Body of pancreas (tissue), 4 donors: ENCODE measurements around the gene TKFC. TPM values are rescaled to one million over a fixed set of nuclear protein-coding genes. Genes with fewer than 3 reads are reported as not detected.

Experiments used
- ATAC-seq: fragments of 150-250 bp; one replicate; pipeline ENCODE4 v1.9.1; 2016
- DNase-seq, 4 donors: peaks; one replicate each; pipeline ENCODE4 v3.0.0-alpha.2; 2019
- H3K27ac ChIP-seq, 4 donors: fragments of 200-600 bp; sonication (generic); 1 replicate in 3 of 4; 2 replicates in 1 of 4; pipeline versions ENCODE4 v1.5.1 to v1.6.1; 2016 to 2019; ENCODE audit warnings: mild to moderate bottlenecking in 1 of 4, mixed read lengths in 1 of 4, moderate library complexity in 1 of 4
- H3K27me3 ChIP-seq, 2 donors: fragments of 200-600 bp; sonication (generic); one replicate each; pipeline ENCODE4 v1.6.0; 2016; ENCODE audit warnings: mild to moderate bottlenecking in 1 of 2
- H3K36me3 ChIP-seq, 2 donors: fragments of 200-600 bp; sonication (generic); replicated peaks in 1 of 2; 2 replicates each; pipeline ENCODE4 v1.5.1; 2016; ENCODE audit warnings: low read depth in 2 of 2; ENCODE audit not compliant: insufficient read depth in 1 of 2
- H3K4me1 ChIP-seq: fragments of 200-600 bp; sonication (generic); one replicate; pipeline ENCODE4 v1.6.0; 2016
- H3K4me3 ChIP-seq, 2 donors: fragments of 200-600 bp; sonication (generic); 1 replicate in 1 of 2; 2 replicates in 1 of 2; pipeline ENCODE4 v1.5.1; 2016 to 2019
- H3K9me3 ChIP-seq, 3 donors: fragments of 200-600 bp; sonication (generic); 1 replicate in 2 of 3; 2 replicates in 1 of 3; pipeline ENCODE4 v1.5.1; 2016
- POLR2A ChIP-seq, 3 donors: fragments of 450-650 bp; IDR thresholded peaks; one replicate each; pipeline ENCODE4 v1.6.1; 2016; ENCODE audit warnings: antibody characterized with exemption in 3 of 3, mild to moderate bottlenecking in 2 of 3
- WGBS, 2 donors: methylation state at CpG; one replicate each; pipeline ENCODE4 v1.1.5; 2017; 5-methylcytosine and 5-hydroxymethylcytosine counted together
- intact Hi-C: fragments of 100-400 bp; cut with DNase I; formaldehyde crosslinking; loops from one replicate; pipeline ENCODE4 v1.15.1; 2023
- total RNA-seq, 2 donors: library from RNA; depleted of rRNA; stranded (reverse); fragments of >200 nt; gene quantifications; one replicate each; pipeline ENCODE4 v1.1.0, GENCODE V29; 2016
- TF ChIP-seq, protein P1 (sequence below), 7 experiments: fragments of 450-650 bp in 4 of 7; fragments of 200-600 bp in 3 of 7; sonication (generic) in 3 of 7; IDR thresholded peaks; one replicate each; pipeline ENCODE4 v1.5.1; 2016 to 2019; ENCODE audit warnings: antibody characterized with exemption in 7 of 7

Gene TKFC
- total RNA-seq, 2 donors from 2014 or later = 27.5 to 38.6 TPM

DNA sequence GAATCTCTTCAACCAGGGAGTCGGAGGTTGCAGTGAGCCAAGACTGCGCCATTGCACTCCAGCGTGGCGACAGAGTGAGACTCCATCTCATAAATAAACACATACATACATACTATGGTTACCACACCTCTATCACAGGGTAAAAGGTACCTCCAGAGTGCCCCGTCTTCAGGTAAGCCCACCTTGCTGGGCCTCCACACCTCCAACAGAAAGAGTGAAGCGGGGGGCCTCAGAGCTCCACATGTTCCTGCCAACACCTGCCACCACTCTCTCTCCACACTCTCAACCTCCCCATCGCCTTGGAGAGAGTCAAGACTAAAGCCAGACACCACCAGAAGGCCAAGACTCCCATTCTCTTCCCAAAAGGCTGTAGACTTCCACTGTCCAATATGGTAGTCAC lies 27.6 kb upstream of the TKFC start:
- H3K4me1 ChIP-seq = no peaks in the 10 kb centered on the region
- ATAC-seq (no peak), DNase-seq (no peak)
- H3K9me3 ChIP-seq = no peaks in the 10 kb centered on the region
- no peak overlapping the region for H3K27ac ChIP-seq
- no peaks in the 10 kb centered on the region for H3K27me3 ChIP-seq
- H3K4me3 ChIP-seq = no peak overlapping the region
- TF ChIP-seq, protein P1, sequence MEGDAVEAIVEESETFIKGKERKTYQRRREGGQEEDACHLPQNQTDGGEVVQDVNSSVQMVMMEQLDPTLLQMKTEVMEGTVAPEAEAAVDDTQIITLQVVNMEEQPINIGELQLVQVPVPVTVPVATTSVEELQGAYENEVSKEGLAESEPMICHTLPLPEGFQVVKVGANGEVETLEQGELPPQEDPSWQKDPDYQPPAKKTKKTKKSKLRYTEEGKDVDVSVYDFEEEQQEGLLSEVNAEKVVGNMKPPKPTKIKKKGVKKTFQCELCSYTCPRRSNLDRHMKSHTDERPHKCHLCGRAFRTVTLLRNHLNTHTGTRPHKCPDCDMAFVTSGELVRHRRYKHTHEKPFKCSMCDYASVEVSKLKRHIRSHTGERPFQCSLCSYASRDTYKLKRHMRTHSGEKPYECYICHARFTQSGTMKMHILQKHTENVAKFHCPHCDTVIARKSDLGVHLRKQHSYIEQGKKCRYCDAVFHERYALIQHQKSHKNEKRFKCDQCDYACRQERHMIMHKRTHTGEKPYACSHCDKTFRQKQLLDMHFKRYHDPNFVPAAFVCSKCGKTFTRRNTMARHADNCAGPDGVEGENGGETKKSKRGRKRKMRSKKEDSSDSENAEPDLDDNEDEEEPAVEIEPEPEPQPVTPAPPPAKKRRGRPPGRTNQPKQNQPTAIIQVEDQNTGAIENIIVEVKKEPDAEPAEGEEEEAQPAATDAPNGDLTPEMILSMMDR (IDR thresholded peaks at IDR 0.05) = no peak
- TF ChIP-seq POLR2A (IDR thresholded peaks at IDR 0.05) = no peak
- WGBS, 2 donors = 94 to 97% methylated on average over 7 of the region's 7 CpGs
- peaks cover 11 to 64% of the 10 kb centered on the region in 2 donors for H3K36me3 ChIP-seq
- intact Hi-C loops = no loop called here

DNA sequence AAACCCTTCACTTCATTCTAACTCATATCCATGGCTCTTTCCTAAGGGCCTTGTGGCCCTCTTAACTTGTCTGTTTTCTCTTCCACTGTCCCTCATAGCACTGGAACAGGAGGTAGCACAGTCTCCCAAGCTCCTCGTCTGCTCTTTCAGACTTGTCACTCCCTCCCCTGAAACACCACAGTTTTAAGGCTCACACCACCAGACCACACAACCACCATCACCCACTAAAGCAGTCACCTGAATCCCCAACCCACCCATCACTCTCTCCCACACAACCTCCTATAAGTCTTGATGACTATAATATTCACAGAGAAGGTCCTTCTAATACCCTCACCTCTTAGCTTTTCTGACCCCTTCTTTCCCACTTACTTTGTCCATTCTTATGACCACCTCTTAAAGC lies 26.8 kb upstream of the TKFC start:
- ATAC-seq (no peak), DNase-seq (no peak)
- H3K9me3 ChIP-seq = no peaks in the 10 kb centered on the region
- no peaks in the 10 kb centered on the region for H3K4me1 ChIP-seq
- H3K27me3 ChIP-seq = no peaks in the 10 kb centered on the region
- intact Hi-C loops = no loop called here
- WGBS, 2 donors = 100% methylated on average over 1 of the region's 1 CpG
- H3K36me3 ChIP-seq = peaks cover 11 to 67% of the 10 kb centered on the region in 2 donors
- H3K27ac ChIP-seq = no peak overlapping the region
- no peak overlapping the region for H3K4me3 ChIP-seq
- TF ChIP-seq, protein P1 (IDR thresholded peaks at IDR 0.05) = no peak
- TF ChIP-seq POLR2A (IDR thresholded peaks at IDR 0.05) = no peak

GRCh38 chr11:61307354-61307753 lies 25.7 kb upstream of the TKFC start:
- intact Hi-C loops = no loop called here
- Histone ChIP-seq H3K36me3 (peaks cover 19 to 68% of the 10 kb centered on the region in 2 donors), H3K4me3 (no peak overlapping the region), H3K4me1 (no peaks in the 10 kb centered on the region), H3K27ac (no peak overlapping the region), H3K27me3 (no peaks in the 10 kb centered on the region), H3K9me3 (no peaks in the 10 kb centered on the region)
- 80 to 100% methylated on average over 1 of the region's 1 CpG for WGBS, 2 donors
- TF ChIP-seq, protein P1 (IDR thresholded peaks at IDR 0.05) = no peak
- TF ChIP-seq POLR2A (IDR thresholded peaks at IDR 0.05) = no peak
- DNase-seq (no peak), ATAC-seq (no peak)

DNA sequence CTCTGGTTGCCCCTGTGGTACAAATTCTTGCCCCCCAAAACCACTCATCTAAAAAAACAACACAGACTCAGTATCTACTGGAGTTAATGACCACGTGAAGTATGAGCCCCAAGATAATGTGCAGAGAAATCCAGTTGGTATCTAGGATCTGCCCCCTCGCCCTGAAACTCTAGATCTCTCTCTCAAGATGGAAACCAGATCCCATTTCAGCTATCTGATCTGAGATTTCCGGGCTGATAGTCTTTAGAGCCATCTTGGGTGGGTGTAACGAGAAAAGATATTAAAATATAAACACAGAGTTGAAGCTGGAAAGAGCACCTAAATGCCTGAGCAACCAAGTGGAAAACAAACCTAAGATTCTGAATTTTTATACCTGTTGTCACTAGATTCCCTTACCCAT lies 23.9 kb upstream of the TKFC start:
- Histone ChIP-seq H3K27me3 (no peaks in the 10 kb centered on the region), H3K9me3 (no peaks in the 10 kb centered on the region), H3K4me1 (no peaks in the 10 kb centered on the region), H3K4me3 (no peak overlapping the region), H3K27ac (no peak overlapping the region), H3K36me3 (peaks cover 28 to 67% of the 10 kb centered on the region in 2 donors)
- TF ChIP-seq, protein P1 (IDR thresholded peaks at IDR 0.05) = no peak
- no peak for TF ChIP-seq POLR2A (IDR thresholded peaks at IDR 0.05)
- no peak for DNase-seq
- intact Hi-C loops = no loop called here
- ATAC-seq = no peak
- WGBS, 2 donors = 91 to 92% methylated on average over 4 of the region's 4 CpGs

DNA sequence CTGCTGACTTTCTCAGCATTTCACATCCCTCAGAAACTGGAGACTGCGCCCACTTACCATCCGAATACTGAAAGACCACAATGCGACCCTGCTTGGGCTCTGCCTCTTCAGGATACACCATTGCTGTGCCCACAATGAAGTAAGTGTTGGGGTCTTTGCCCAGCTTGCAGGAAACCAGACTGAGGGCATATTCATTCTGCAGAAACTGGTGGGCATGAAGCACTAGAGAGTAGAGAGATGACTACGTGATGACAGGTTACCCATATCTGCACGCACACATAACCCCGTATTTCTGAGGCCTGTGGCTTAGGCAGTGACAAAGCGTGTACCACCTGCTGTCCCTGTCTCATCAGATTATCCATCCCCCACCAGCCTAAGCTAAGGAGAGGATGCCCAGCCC lies 23.3 kb upstream of the TKFC start:
- H3K4me3 ChIP-seq = no peak overlapping the region
- 93 to 96% methylated on average over 7 of the region's 7 CpGs for WGBS, 2 donors
- H3K27ac ChIP-seq = no peak overlapping the region
- TF ChIP-seq, protein P1 (IDR thresholded peaks at IDR 0.05) = no peak
- TF ChIP-seq POLR2A (IDR thresholded peaks at IDR 0.05) = no peak
- H3K36me3 ChIP-seq = peaks cover 28 to 71% of the 10 kb centered on the region in 2 donors
- no peak for DNase-seq
- no peaks in the 10 kb centered on the region for H3K27me3 ChIP-seq
- H3K9me3 ChIP-seq = no peaks in the 10 kb centered on the region
- intact Hi-C loops = no loop called here
- ATAC-seq = no peak
- H3K4me1 ChIP-seq = no peaks in the 10 kb centered on the region
